NCI-H2029 (cell line): Measurements from ENCODE around the gene CKS1B.

Experiments
- DNase-seq: peaks from one replicate; lab custom pipeline; 2025; lab: John Stamatoyannopoulos, UW

CKS1B gene

DNA sequence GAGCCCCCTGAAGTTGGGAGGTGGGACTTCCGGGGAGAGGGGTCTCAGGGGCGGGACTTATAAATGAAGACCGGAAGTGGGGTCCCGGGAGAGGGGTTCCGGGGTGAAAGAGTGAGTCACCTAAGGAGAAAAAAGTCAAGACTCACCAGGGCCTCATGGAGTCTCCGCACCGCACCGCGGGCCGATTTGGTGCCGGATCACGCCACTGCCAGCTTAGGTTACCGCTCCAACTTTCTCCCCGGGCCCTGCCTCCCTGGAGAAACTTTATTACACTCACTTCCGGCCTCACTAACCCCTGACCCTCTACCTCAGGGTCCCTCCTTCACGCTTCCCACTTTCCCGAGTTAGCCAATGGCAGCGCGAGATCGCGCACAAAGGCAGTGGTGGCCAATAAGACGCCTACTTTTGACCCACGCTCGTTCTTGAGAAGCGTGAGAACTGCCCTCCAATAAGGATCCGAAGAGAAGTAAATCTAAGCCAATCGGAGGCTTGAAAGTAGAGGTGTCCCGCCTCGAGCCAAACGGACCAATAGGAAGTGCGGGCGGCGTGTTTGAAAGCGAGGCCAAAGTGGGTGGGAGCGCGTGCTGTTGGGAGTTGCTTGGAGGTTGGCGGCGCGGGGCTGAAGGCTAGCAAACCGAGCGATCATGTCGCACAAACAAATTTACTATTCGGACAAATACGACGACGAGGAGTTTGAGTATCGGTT is at the start of gene CKS1B:
Gene CKS1B, plus strand, starts transcription at position 580 of the 706 bp plus-strand sequence. Its CDS starts 65 bp downstream, at position 645.
- peak; percentile 100 for DNase-seq

DNA sequence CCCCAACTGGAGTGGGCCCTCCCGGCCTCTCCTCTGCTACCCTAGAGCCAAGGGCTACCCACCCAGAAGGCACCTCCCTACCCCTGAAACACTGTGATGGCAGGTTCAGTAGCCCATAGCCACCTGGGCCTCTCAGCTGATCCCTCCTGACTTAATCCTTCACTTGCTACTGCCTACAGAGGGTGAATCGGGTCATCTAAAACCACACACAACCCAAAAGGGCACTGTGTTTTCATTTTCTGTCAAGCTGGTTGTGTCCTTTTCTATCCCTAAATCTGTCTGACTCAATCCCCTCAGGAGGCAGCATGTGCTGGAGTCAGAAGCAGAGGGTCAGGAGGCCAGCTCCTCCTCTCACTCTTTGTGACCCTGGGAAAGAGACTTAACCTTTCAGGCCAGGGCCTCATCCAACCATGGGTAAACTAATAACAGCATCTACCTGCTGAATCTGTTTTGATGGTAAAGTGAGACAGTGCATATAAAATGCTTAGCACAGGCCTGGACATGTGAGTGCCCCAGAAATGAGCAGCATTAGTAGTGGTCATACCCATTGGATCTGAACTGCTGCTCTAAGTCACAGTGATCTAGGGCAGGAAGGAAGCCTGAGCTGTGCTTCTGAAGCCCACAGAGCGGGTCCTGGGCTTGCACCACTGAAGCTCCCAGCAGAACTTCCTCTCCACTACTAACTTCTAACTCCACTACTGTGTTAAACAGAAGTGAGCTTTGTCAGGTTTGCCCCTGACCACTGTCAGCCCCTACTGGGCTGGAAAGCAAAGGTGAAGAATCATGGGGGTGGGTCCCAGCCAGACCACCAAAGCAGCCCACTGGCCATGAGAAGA is 48.9 kb upstream of the CKS1B start:
- DNase-seq: no peak

DNA sequence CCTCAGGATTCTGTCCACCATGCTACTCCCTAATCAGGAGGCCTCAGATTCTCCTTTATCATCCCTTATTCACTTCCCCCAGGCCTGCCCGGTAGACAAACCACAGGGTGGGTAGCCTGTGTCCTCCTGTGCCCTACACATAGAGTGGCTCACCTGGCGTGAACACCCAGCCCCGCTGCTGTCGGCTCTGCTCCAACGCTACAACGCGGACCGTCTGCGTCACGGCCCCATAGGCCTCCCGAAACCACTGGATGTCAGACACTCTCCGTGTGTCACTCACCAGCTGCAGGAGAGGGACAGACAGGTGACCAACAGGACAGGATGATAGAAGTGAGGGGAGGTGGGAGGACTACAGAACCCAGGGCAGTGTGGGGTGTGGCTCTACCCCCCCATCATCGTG is 48.3 kb upstream of the CKS1B start:
- DNase-seq: no peak

DNA sequence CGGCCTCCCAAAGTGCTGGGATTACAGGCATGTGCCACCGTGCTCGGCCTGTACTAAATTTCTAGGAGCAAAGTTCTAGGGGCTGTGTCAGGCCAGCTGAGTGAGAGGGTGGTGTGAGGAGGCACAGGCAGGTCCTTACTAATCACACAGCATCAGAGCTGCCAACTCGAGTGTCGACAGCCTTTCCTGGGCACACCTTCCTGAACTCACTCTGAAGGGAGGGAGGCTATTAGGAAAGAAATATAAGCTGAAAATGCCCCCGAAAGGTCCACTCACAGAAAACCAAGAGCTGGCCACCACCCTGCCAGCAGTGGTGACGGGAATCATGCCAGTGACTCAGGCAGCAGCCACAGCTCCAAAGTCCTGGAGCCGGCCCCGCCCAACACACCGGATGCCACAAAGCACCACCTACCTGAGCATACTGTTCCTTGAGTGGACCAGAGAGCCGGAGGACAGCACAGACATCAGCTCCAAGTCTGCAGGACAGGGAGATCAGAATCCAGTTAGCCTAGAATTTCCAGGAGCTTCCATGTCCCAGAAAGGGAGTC is 42.5 kb upstream of the CKS1B start:
- DNase-seq: no peak

DNA sequence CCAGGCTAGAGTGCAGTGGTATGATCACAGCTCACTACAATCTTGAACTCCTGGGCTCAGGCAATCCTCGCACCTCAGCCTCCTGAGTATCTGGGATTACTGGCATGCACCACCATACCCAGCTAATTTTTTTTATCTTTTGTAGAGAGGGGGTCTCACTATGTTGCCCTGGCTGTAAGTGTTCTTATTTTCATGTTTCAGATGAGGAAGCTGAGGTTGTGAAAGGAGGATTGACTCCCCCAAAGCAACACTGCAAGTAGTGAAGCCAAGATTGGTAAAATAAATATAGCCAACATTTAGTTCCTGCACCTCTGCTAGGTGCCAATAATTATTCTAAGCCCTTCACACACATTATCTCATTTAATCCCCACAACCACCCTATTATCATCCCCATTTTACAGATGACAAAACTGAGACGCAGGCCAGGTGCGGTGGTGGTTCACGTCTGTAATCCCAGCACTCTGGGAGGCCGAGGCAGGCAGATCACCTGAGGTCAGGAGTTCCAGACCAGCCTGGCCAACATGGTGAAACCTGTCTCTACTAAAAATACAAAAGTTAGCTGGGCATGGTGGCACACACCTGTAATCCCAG is 40.0 kb upstream of the CKS1B start:
- no peak for DNase-seq

DNA sequence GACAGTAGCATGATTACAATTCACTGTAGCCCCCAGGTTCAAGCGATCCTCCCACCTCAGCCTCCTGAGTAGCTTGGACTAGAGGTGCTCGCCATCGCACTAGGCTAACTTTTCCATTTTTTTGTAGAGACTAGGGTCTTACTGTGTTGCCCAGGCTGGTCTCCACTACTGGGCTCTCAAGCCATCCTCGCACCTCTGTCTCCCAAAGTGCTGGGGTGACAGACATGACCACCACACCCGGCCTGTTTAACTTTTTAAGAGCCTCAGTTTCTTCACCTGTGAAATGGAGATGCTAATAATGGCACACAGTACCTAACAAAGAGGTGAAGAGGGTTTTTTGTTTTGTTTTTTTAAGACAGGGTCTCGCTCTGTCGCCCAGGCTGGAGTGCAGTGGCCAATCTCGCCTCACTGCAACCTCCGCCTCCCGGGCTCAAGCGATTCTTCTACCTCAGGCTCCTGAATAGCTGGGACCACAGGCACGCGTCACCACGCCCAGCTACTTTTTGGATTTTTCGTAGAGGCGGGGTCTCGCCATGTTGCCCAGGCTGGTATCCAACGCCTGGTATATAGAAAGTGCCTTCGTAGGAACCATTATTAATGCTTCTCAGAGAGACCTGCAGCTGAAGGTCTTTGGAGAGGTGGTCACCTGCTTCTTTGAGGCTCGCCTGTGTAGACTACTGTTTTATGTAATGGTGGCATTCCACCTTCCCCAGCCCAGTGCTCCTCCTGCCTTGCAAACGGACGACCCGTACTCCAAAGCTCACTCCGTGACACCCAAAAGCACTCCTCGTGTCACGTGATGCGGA is 38.5 kb upstream of the CKS1B start:
- no peak for DNase-seq

DNA sequence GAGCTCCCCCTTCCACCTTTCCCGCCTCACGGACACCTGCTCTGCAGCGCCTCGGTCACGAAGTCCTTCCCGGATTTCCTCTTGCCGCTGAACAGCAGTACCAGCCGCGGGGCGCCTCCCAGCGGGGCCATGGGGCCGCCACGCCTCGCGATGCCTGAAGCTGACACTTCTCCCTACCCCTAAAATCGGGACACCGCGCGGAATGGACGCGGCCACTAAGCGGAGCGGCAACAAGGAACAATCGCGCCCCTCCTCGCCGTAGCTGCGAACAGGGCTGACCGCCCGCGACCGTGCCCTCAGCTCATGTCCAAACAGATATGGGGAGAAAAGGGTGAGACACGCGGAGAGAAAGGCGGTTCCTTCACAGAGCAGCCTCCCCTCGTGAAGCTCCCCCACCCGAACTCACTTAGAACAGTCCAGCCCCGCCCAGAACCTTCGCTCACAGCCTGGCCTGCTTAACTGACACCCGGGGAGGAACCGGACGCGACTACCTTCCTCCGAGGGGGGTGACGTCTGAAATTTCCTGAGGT is 37.9 kb upstream of the CKS1B start, which contains the start of gene PMVK:
Gene PMVK, minus strand, starts transcription at position 165 of the 530 bp plus-strand sequence. Its CDS starts 34 bp downstream, at position 131.
- peak; percentile 96 for DNase-seq

DNA sequence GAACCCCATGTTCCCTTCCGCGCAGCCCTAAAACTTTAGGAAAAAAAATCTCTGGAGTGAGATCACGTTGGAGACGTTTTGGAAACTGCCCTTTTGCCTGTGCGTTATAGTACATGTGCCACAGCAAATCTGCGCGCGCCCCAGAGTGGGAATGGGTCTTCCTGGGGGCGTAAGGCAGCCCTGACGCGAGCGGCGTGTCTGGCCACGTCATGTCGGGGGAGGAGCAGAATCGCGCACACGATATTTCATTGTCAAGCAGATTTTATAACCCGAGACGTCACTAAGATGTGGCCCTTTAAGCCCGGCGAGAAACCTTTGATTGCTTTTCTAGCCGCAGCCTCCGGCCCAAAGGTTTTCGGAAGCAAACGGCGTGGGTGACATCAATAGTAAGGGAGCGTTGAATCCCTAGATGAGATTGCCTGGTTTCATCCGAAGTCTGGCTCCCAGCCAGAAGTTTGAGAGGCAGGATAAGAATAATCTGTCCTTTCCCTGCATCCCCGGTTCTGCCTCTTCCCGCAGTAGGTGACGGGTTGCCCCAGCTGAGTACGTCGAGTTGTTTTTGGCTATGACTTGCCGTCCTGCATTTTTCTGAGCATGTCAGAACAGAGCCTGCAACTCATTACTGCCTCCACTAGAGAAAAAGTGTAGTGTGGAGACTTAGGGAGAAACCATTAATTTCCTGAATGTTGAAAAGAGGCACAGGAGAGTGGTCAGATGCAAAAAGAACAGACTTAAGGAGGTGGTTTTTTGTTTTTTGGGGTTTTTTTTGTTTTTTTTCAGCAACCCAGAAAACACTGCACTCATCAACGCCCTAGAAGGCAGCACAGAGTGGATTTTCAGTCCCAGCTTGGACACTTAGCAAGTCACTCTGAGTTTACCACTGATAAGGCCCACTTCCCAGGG is 37.1 kb upstream of the CKS1B start:
- peak; percentile 89 for DNase-seq

DNA sequence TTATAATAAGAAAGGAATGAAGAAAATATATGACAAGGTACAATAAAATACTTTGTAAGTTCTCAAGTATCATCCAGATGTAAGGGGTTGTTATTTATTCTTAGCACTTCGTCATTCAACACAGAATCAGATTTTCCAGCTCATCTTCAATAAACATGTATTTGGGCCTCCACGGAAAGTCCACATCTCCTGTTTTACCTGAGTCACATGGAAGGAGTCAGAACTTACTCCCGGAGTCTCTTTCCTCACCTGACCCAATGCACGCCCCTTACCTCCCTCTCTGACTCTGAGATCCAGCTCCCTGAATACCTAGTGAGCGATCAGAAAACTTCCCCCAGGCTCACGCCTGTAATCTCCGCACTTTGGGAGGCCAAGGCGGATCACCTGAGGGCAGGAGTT is 36.5 kb upstream of the CKS1B start:
- no peak for DNase-seq

DNA sequence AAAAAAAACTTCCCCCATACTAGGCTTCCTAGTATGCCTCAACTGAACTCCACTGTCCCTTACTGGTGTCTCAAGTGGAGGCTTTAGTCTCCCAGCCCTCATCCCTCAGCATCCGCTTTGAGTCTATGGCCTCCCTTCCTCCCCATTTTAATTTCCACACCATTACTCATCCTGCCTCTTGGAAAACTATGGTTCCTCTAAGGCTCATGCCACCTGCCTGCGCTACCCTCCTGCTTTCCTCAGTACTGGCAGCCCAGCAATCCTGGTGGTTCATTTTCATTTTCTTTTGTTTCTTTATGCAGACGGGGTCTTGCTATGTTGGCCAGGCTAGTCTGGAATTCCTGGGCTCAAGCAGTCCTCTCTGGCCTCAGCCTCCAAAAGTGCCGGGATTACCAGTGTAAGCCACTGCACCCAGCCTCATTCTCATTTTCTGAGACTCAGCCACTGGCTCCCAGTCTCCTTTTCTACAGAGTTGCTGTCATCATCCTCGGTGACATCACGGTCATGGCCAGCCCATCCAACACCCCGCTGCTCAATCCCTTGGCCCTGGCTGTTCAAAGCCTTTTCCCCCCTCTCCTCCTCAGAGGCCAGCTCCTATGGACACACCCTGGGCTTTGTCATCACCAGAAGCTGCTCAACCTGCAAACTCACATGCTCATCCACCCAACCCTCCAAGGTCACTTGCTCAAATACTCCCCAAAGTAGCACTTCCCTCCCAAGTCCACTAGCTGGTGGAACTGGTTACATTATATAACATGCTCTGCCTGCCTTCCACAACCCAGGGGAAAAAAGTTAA is 35.7 kb upstream of the CKS1B start:
- DNase-seq: no peak

DNA sequence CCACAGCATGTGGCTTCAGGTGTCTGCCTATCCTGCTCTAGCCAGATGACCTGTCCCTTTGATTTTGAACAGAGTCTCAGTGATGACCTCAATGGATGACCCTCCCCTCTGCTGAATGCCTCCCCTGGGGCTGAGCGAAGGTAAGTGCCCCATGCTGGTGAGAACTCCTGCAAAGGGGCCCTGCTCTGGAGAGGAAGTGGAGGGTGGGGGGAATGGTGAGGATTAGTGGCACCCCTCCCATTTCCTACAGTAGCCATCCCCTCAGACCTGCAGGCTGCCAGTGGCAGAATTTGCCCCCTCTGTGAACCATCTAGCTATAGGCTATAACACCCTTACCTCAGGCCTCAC is 34.3 kb upstream of the CKS1B start:
- DNase-seq: no peak

DNA sequence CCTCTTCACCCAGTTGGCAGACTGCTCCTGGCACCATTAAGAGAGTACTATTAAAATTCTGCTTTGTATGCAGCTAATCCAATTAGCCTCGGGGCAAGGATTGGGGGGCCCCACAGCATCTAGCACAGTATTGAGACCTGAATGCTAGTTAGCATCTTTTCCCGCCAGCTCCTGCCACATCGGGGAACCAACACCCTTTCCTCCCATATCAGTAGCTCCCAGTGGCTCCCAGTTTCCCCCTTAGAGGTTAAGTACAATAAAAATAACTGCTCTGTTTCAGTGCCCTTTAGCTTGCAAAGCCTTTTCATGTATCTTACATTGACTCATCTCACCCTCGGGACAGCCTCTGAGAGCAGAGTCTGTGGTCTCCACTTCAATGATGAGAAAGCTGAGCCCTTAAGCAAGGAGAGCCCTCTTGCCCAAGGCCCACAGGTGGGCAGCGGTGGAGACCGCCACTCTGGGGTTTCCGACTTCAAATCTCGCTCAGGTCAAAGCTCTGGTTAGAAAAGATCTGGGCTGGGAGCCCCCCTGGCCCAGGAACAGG is 33.8 kb upstream of the CKS1B start:
- DNase-seq: no peak

DNA sequence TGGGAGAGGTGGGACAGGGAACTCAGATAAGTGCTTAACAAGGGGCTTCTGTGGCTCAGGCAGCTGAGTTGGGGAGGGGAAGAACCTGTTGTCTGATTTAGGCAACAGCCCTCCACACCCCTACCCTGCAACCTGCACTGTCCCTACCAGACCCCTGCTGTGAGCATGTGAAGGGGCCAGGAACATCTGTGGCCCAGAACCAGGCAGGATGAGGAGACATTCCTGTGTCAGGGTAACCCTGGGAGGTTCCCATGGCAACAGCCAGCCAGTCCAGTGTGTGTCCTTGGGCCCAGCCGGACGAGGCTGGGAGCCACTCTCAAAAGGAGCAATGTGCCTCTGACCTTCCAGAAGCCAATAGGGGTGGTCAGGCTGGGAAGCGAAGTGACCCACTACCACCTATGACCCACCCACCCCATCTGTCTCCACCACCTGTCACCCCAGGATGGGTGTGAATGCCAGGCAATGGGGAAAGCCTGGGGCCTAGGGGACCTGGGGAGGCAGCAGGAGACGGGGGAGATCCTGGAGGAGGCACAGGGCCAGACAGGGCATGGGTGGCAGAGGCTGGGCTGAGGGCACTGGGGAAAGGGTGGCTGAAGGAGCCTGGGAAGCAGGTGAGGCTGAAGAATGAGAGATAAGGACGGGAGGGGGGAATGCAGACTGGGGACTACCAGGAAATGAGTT is 33.0 kb upstream of the CKS1B start:
- DNase-seq: no peak

DNA sequence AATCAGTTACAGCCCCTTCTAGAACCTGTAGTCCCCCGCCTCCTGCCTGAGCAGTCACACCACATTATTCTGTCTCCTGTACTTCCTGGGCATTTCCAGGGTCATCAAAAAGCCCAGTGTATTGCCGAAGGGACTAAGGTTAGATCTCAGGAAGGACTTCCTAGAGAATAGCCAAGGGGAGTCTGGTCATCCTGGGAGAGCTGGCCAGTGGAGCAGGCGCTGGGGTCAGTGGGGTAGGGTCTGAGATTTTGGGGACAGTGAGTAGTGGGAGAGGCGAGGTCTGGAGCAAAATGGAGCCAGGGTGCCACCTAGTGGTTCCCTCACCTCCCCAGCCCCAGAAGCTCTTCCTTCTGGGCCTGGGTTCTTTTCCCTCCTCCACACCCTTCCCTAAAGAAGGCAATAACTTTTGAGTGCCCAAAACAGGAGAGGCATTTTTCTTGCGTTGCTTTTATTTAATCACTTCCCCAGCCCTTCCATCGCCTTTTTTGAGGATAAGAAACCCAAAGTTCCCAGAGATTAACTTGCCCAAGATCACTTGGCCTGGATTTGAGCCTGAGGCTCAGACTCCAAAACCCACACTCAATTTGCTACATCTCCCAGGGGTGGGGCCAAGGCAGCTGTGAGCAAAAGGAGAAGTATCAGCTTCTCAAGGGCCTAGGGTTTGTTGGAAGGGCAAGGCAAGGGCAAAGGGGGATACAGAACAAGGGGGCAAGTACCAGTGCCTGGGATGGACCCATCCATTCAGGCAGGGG is 30.7 kb upstream of the CKS1B start:
- no peak for DNase-seq

DNA sequence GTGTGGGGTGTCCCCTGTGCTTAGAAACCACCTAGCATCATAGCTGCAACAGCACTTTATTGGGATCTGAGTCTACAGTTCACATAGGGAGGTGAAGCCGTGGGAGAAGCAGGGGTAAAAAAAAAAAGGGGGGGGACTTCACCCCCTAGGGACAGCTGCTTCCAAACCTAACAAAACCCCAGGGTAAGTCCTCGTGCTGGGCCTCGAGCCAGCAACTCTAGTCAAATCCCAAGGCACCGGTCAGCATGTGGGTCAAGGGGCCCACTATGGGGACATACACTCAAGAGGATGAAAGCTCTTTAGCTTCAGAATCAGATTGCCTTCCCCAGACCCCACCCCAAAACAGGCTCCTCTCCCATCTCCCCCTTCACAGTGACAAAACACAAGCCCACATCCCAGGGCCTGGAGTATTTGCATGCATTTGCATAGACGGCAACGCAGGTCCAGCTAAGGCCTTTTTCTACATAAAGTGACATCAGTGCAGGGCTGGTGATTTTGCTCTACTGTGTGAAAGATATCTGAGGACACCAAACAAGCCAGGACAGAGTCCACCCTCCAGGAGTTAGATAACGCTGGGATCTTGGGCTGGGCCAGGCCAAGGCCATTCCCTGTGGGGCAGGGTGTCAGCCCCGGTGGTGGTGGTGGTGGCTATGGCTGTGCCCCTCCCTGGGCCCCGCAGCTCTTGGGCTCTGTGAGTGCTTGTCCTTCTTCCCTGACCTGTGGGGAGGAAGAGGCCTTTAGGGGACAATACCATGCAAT is 29.9 kb upstream of the CKS1B start:
- DNase-seq: no peak

DNA sequence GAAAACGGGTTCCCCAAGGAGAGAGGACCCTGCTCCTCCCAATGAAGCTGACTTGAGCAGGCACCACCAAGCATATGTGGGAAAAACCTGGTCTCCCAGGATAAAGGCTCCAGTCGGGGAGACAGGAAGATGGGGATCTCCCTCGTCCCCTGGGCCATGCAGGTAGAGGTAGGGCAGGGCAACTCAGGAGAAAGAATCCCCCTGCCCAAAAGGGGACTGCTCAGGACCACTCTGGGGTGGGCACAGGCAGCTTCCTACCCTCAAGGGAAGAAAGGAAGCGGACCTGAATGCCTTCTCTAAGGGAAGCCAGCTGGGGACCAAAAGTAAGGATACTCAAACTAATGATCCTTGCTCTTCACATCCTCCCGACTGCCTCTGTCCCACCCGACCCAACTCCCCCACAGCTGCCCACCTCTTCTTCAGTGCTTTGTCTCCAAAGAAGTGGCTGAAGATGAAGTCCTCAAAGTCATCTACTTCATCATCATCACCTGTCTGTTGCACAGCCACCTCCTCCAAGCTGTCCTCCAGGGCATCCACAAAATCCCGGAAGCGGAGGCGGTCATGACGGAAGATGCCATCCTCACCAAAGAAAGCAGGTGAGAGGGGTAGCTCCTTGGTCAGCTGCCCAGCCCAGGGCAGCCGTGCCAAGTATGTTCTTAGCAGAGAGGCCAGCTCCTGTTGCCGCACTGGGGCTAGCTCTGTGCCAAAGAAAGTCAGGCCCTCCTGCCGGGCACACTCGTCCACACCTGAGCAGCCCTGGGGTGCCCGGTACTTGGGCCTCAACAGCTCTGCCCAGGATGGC is 29.1 kb upstream of the CKS1B start:
- no peak for DNase-seq
